ENCODE data around the gene KLHL2.

GRCh38 chr4:165234766-165235165 lies 27.4 kb downstream of the KLHL2 start:
- no peak for TF ChIP-seq CTCF (IDR thresholded peaks at IDR 0.05; ENCODE audit: poor library complexity)
- no peak for TF ChIP-seq EZH2 (IDR thresholded peaks at IDR 0.05; ENCODE audit: borderline replicate concordance)
